ENCODE measurements around the gene REC8.
"Not testable (repeated sequence)": the region's sequence is repeated elsewhere in the genome, so short reads cannot be mapped to it uniquely, and the experiment has no call there.

Gene REC8

GRCh38 chr14:24198814-24199524 is 27.1 kb downstream of the REC8 start:
- TF ChIP-seq, protein P1, sequence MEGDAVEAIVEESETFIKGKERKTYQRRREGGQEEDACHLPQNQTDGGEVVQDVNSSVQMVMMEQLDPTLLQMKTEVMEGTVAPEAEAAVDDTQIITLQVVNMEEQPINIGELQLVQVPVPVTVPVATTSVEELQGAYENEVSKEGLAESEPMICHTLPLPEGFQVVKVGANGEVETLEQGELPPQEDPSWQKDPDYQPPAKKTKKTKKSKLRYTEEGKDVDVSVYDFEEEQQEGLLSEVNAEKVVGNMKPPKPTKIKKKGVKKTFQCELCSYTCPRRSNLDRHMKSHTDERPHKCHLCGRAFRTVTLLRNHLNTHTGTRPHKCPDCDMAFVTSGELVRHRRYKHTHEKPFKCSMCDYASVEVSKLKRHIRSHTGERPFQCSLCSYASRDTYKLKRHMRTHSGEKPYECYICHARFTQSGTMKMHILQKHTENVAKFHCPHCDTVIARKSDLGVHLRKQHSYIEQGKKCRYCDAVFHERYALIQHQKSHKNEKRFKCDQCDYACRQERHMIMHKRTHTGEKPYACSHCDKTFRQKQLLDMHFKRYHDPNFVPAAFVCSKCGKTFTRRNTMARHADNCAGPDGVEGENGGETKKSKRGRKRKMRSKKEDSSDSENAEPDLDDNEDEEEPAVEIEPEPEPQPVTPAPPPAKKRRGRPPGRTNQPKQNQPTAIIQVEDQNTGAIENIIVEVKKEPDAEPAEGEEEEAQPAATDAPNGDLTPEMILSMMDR (conservative IDR thresholded peaks at IDR 0.05; ENCODE audit: low read length), result no peak
- no peak overlapping the region for H3K4me3 ChIP-seq (ENCODE audit: low read length)
- DNase-seq (ENCODE audit: low read depth), result no peak

DNA sequence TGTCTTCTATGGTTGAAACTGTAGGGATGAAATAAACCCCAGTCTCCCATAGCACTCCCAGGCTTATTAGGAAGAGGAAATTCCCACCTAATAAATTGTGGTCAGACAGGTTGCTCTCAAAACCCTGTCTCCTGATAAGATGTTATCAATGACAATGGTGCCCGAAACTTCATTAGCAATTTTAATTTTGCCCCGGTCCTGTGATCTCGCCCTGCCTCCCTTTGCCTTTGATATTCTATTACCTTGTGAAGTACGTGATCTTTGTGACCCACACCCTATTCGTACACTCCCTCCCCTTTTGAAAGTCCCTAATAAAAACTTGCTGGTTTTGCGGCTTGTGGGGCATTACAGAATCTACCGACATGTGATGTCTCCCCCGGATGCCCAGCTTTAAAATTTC is 30.7 kb downstream of the REC8 start:
- not testable (repeated sequence) for H3K4me3 ChIP-seq (ENCODE audit: low read length); DNase-seq (ENCODE audit: low read depth)

- not testable (repeated sequence) for H3K4me3 ChIP-seq (ENCODE audit: low read length); DNase-seq (ENCODE audit: low read depth)
Observed at GRCh38 chr14:24203249-24203886, 31.5 kb downstream of the REC8 start.

DNA sequence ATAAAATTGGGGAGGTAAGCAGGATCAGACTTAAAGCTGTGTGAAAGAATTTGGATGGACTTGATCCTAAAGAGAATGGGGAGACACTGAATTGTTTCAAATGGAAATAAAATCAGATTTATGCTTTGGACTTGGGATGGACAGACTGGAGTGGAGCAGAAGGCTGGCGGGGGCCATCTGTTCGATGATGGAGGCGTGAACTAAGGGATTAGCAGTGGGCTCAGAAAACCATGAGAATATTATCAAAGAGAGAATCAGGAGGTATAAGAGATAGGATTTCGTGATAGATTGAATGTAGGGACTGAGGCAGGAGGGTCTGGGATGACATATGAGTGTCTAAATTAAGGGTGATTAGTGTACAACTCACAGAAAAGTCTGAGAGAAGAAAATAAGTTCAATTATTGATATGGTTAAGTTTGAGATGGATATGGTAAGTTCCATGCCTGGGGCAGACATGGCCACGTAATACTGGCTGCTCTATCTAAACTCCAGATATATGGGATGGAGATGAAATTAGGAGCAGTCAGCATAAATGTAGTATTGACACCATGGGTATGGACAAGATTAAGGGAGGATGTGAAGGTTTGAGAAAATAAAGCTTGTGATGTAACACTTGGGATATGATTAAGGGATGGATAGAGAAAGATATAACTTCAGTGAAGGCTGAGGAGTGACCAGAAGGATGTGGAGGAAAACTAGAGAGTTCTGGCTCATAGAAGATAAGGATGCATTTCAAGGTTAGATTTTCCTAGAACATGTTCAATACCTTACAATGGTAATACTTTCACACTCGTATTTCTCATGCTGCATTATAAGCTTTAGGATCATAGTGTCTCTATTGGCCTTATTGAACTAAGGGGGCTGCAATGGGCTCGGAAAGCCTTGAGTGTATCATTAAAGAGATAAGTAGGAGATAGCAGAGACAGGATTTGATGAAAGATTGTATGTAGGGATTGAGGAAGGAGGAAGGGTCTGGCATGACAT is 32.6 kb downstream of the REC8 start:
- TF ChIP-seq, protein P1 (conservative IDR thresholded peaks at IDR 0.05; ENCODE audit: low read length), result no peak
- no peak overlapping the region for H3K4me3 ChIP-seq (ENCODE audit: low read length)
- DNase-seq (ENCODE audit: low read depth), result no peak

- no peak for DNase-seq (ENCODE audit: low read depth)
- no peak overlapping the region for H3K4me3 ChIP-seq (ENCODE audit: low read length)
Observed at GRCh38 chr14:24206260-24207103, 34.6 kb downstream of the REC8 start.

DNA sequence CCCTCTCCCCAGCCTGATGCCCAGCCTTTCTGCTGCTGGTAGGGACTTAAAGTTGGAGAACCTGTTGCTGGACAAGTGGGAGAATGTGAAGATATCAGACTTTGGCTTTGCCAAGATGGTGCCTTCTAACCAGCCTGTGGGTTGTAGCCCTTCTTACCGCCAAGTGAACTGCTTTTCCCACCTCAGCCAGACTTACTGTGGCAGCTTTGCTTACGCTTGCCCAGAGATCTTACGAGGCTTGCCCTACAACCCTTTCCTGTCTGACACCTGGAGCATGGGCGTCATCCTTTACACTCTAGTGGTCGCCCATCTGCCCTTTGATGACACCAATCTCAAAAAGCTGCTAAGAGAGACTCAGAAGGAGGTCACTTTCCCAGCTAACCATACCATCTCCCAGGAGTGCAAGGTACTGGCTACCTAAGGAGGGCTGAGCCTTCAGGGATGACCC is 35.2 kb downstream of the REC8 start:
- no peak overlapping the region for H3K4me3 ChIP-seq (ENCODE audit: low read length)
- DNase-seq (ENCODE audit: low read depth), result no peak
- TF ChIP-seq, protein P1 (conservative IDR thresholded peaks at IDR 0.05; ENCODE audit: low read length), result no peak

More at GRCh38 chr14:24206260-24207103, 34.6 kb downstream of the REC8 start:
- TF ChIP-seq, protein P1 (conservative IDR thresholded peaks at IDR 0.05; ENCODE audit: low read length), result no peak

GRCh38 chr14:24207625-24208024 is 35.7 kb downstream of the REC8 start:
- TF ChIP-seq, protein P1 (conservative IDR thresholded peaks at IDR 0.05; ENCODE audit: low read length), result no peak
- no peak overlapping the region for H3K4me3 ChIP-seq (ENCODE audit: low read length)
- DNase-seq (ENCODE audit: low read depth), result no peak

Measured in AG10803 (cell line).